Measurements from ENCODE around the gene GAS6.
"Not testable (repeated sequence)": the region's sequence is repeated elsewhere in the genome, so short reads cannot be mapped to it uniquely, and the experiment has no call there.

The GAS6 gene

DNA sequence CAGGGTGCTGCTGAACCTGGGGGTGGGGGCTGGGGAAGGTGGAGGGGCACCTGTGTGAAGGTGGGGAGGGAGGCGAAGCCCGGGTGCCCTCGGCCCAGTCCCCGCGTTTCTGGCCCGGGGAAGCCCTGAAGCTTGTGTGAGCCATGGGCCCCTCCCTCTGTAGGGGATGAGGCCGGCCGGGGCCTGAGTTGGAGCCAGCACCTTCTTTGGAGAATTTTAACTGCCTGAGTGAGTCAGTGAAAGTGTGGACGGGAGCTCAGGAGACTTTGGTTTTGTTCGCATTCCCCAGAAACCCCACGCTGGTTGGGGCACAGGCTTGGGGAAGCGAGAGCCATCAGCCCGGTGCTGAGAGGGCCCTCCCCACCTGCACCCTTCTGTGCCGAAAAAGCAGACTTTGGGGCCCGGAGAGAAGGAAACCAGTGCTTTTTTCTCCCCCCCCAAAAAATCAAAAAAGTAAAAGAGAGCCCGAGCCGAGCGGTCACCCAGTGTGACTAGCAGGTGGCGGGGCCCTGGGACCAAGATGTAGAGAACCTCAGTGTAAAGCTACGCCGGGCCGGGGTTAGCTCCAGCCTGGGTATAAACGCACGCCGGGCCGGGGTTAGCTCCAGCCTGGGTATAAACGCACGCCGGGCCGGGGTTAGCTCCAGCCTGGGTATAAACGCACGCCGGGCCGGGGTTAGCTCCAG is 59.7 kb downstream of the GAS6 start:
- no peak for DNase-seq

DNA sequence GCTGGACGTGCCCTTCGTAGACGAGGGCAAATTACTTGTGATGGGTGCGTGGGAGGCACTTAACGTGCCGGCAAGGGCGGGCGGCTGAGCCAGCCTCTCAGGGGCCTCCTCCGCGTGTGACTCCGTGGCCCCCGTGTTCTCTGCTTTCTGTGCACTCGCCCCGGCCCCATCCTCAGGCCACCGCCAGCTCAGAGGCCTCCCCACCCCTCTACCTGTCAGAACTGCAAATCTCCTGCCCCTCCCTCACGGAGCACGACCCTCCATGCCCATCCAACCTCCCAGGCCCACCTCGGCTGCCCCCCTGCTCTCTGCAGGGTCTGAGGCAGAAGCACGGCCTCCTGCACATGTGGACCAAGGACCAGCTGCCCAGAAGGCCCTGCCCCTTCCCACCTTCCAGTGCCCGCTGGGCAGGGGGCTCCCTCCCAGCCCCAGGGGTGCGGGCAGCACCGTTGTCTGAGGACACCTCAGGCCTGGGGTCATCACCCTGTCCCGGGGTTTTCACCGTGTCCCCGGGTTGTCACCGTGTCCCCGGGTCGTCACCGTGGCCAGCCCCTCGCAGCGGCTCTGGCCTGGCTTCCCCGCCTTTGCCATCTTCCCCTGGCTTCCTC is 60.4 kb downstream of the GAS6 start:
- DNase-seq, result peak; percentile 17

DNA sequence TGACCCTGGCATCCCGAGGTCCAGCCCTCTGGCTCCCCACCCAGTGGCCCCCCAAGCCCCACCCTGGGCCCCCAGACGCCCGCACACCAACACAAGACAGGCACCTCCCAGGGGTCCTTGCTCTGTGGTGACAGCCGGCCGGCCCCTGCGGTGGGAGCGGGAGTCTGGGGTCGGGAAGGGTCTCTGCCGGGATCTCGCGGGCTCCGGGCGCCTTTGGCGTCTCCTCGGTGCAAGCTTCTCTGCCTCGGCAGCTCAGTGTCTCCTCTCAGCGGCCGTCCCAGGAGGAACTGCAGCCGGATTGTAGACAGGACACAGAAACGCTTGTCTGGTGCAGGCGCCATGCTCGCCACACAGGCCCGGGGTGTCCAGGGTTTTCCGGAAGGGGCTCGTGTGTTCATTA is 61.1 kb downstream of the GAS6 start:
- DNase-seq, result peak; percentile 31

DNA sequence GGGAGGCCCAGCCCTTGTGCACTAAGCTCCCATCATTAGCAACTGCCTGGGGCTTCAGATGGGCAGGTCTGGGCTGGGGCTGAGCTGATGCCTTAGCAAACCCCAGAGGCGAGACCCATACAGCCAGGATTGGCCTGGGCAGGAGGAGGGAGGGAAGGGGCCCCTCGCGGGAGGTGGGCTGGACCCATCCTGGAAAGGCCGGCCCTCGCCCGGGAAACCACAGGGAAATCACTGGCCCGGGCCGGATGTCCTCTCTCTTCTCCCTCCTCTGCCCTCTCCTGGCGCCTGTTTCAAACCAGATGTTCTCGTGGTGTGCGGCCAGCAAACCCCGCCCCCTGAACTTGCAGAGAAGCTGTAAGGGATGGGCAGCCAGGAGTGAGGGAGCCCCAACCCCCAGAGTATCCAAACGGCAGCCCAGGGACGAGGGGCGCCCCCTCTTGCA is 61.8 kb downstream of the GAS6 start:
- peak; percentile 89 for DNase-seq

DNA sequence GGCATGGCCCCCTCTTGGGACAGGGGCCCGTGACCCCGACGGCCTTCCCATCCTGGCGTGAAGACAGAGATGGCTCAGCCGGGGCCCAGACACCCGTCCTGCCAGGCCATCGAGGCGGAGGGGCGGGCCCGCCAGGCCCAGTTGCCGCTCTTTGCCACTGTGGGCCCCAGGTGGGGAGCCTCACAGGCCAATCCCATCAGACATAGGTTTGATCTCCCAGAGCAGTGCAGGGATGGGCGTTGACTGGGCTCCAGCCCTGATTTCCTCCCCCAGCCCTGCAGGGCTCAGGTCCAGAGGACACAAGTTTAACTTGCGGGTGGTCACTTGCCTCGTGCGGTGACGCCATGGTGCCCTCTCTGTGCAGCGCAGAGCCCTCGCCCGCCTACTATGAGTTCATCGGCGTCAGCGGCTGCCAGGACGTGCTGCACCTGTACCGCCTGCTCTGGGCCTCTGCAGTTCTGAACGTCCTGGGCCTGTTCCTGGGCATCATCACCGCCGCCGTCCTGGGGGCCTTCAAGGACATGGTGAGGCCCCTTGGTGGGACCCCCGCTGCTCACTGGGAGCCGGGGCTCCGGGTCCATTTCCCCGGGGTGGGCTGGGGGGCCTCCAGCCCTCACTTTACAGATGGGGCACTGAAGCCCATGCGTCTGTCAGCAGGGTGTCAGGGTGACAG is 62.5 kb downstream of the GAS6 start:
- DNase-seq, result peak; percentile 15

DNA sequence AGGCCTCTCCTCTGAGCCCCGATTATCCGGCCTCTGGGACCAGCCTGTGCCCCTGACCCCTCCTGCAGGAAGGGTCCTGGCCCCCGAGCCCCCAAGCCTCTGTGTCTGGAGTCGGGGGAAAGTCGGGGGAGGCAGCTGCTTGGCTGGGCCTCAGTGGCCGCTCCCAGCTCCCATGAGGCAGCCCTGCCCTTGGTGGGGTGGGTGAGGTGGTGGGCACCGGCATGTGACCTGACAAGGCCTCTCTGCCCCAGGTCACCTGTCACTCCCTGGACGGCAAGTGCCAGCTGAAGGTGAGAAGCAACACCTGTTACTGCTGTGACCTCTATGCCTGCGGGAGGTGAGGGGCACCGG is 63.3 kb downstream of the GAS6 start:
- DNase-seq, result peak; percentile 27

DNA sequence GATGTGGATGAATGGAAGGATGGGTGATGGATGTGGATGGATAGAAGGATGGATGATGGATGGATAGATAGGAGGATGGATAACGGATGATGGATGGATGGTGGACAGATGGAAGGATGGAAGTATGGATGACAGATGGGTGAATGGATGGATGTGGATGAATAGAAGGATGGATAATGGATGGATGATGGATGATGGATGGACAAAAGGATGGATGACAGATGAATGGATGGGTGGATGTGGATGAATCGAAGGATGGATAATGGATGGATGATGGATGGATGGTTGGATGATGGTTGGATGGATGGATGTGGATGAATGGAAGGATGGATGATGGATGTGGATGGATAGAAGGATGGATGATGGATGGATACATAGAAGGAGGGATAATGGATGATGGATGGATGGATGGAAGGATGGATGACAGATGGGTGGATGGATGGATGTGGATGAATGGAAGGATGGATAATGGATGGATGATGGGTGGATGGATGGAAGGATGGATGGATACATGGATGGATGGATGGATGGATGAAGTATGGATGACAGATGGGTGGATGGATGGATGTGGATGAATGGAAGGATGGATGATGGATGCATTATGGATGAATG is 65.6 kb downstream of the GAS6 start:
- no peak for DNase-seq

DNA sequence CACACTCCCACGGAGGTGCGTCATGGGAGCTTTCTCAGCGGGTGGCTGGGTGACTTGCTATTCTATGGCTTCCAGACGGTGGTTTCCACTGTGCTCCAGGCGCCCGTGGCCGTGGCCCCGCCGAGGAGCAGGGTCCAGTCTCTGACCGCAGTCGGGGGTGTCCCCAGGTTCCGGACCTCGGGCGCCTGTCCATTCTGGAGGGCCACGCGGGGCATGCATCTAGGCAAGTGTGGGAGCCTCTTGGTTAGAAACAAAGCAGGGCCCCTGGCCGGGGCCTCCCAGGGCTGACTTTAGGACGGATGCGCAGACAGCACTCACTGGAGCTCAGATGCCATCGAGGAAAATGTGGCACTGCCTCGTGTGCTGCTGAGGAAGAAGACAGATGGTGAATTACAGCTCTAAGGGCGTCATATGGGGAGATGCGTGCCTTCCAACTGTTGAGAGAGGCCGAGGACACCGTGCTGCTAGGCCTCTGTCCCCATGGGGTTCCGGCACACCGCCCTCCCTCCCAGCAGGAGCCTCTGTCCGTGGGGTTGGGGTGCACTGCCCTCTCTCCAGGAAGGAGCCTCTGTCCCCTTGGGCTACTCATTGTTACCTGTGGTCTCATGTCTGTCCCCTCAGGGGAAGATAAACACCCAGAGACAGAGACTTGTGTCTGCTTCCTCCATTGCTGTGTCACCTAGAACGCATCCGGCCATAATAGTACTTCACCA is 66.8 kb downstream of the GAS6 start:
- no peak for DNase-seq

DNA sequence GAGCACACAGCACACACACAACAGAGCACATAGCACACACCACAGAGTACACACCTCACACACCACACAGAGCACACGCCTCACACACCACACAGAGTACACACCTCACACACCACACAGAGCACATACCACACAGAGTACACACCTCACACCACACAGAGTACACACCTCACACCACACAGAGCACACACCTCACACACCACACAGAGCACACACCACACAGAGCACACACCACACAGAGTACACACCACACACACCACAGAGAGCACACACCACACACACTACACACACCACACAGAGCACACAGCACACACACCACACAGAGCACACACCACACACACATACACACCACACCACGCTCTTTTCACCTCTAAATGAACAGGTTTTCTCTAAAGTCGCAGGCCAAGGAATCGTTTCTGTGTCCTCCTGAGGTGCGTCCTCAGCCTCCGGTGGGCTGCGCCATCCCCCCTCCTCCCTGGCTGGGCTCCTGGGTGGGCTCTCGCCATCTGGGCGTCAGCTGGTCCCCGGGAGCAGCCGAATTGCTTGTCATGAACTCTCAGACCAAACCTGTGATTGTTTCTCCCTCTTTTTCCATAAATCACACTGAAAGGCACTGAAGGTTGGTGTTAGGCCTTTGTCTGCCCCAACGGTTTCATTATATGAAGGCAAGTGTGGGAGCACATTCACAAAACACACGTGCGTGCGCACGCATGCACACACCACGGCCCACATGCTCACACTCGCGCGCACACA is 67.5 kb downstream of the GAS6 start:
- DNase-seq, result no peak

DNA sequence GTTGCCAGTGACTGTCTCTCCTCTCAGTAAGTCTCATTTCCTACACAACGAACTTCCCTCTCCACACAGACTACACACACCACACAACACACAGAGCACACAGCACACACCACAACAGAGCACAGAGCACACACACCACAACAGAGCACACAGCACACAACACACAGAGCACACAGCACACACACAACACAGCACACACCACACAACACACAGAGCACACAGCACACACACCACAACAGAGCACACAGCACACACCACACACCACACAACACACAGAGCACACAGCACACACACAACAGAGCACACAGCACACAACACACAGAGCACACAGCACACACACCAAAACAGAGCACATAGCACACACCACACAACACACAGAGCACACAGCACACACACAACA is 68.5 kb downstream of the GAS6 start:
- DNase-seq, result not testable (repeated sequence)

DNA sequence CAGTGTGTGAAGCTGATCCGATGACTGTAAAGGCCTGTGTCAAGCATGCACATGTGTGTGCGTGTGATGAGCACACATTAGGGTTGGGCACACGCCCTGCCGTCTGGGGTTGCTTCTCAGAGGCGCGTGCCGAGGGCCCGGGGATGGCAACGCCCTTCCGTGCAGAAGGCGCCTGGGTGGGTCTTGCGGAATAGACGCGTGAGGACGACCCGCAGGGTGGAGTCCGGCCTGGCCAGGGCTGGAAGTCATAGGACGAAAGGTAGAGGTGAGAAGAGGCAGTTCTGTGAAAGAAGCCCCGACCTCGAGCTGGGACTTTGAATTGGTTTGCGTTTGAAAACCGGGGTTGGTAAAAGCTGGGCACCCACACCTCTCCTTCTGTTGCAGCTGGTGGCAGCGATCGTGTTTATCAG is 69.1 kb downstream of the GAS6 start:
- no peak for DNase-seq

DNA sequence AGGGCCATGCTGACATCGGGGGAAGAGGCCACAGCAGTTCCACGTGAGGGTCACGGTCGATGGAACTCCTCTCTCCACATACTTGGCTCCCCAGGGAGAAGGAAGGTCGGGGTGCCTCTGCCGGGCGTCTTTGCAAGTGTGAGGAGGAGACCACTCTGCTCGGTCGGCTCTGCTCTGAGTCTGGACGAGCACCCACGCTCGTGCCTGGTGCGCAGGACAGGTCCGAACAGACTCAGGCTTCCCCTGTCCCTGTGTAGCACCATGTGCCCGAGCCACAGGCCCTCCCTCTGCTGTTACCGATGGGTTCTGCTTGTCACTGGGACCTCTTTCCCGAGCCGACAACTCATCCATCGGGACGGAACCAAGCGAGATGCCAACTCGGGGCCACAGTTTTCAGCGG is 69.8 kb downstream of the GAS6 start:
- no peak for DNase-seq

DNA sequence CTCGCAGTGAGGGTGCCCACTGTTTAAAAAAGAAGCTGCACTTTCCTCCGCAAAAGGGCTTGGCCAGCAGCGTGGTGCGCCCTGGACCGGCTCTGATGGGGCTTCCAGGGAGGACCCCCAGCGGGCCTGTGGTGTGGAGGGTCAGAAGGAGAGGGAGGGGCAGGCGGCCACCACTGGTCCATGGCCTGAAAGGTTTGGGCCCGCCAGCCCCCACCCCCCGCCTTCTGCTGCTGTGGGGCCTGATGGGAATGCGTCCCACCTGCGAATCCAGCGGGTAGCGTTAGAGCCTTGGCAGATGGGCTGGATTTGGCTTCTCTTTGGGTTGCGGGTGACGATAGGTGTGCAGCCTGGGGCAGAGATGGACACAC is 70.2 kb downstream of the GAS6 start:
- no peak for DNase-seq

DNA sequence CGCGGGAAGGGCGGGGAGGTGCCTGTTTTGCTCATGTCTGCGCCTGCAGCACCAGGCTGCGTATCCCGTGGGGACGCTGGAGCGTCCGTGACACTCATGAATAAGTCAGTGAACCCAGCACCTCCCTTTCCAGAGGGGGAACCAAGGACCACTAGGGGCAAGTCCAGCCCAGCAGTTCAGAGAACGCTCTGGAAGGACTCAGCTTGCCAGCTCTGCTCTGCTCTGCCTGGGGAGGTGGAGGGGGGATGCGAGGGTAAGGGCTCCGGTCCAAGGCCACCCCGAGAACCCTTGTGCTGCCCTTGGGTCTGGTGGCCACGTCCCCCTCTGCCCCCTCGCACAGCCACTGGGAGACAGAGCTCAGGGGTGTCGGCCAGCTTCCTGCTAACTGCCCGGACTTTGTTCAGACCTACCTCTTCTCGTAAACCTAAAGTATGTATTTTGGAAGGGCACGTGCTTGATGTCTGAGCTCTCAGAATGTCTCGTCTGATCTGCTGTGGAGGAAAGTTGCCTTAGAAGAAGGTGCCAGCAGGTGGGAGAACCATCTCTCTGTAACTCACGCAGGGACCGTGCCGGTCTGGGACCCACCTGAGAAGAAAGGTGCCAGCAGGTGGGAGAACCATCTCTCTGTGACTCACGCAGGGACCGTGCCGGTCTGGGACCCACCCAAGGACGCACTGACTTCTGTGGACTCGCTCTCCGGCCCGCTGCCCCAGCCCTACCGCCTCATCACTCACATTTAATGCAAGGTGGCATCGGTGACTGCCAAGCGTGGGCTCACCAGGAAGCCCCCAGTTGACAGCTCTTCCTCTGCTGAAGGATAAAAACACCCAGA is 70.8 kb downstream of the GAS6 start:
- DNase-seq, result no peak

DNA sequence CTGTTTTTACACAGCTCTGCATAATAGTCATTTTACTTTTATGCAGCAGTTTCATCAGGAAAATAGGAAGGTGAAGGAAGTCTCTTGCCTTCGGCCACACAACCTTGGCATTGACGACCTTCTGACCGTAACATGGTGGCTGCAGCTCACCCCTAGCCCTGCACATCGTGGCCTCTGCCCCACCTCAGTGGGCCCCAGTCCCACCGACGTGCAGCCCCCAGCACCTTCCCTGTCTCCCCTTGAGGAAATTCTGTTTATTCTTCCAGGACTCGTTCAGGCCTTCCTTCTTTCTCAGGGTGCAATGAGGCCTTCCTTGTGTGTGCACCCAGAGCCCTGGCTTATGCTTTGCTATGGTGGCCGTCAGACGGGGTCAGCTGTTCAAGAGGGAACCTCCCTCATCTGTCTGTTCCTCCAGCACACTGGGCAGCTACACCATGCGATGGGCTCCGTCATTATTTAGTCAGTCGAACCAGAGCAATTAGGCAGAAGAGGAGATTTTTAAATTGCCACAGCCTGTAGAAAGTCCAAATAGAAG is 71.6 kb downstream of the GAS6 start:
- no peak for DNase-seq

DNA sequence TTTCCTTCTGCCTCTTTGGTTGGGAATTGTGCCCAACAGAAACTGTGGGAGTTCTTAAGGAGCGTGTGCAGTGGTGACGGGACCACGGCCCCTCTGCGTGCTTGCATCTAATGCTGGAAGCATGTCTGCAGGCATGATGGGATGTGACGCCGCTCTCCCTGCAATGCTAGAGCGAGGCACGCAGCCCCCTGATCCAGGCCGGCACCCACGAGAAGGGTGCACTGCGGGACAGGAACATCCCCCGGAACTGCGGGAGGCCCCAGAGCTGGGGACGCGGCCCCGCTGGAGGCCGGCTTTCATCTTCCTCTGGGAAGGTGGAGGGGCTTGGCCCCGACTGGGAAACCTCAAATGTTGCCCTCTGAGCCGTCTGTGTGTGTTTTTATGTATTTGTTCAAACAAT is 72.1 kb downstream of the GAS6 start:
- no peak for DNase-seq

DNA sequence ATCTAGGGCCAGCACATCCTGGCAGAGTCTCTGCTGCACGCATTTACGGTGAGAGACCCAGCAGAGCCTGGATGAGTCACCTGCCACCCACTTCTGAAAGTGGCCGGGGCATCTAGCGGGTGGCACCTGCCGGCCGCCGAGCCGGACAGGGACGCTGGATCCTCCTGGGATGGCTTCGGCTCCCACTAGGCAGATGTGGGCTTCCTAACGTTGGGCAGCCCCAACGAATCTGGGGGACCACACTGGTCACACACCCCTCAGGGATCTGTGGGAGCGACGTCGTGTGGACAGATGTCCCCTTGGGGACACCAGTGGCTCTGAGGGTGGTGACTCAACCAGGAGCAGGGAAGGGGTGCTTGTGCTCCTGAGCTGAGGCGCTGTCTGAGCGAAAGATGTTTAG is 72.7 kb downstream of the GAS6 start:
- no peak for DNase-seq

DNA sequence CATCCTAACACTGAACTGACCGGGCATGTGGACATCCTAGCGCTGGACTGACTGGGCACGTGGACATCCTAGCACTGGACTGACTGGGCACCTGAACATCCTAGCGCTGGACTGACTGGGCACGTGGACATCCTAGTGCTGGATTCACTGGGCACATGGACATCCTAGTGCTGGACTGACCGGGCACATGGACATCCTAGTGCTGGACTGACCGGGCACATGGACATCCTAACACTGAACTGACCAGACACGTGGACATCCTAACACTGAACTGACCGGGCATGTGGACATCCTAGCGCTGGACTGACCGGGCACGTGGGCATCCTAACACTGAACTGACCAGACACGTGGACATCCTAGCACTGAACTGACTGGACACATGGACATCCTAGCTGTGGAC is 73.9 kb downstream of the GAS6 start:
- not testable (repeated sequence) for DNase-seq

DNA sequence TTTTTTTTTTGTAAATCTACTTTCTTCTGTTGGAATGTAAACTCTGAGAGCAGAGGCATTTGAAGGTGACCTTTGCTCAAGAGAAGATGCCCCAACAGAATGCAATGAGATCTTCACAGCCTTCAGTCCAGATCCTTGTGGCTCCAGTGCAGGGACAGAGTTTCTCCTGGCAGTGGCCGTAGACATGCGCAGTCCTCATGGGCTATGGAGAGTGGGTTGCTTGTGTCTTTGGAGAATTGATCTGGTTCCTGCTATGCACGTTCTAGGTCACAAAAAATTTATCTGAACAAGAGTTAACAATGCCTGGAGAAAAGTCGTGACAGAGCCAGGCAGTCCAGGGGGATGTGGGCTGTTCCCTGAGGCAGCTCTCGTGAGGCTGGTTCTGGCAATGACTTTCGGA is 74.7 kb downstream of the GAS6 start:
- DNase-seq, result no peak

DNA sequence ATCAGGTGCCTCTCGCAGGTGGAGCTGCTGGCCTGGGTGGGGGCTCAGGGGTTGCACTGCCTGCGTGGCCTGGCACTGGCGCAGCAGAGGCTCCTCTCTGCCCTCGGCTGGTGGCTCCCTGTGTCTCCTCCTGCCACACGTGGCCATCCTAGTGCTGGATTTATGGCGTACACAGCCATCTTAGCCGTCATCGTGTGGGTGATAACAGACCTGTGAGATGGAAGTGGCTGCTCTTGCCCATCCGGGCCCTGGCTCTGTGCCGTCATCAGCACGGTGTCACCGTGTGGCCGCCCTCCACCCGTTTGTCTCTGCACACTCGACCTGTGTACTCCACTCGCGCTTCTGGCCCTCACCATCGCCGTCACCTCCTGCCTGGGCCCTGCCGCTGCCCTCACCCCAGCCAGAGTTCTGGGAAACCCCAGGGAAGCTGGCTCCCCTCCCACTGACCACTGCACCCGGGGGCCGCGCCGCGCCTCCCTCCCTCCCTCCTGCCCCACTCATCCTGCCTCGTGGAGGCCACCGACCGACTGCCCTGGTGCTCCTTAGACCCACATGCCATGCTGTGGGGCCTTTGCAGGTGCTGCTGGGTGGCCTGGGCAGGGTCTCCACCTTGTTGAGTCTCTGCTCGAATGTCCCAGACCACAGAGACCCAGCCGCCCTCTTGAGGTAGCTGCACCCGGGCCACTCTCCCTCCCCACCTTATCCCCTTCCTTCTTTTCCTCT is 75.3 kb downstream of the GAS6 start:
- DNase-seq, result no peak

DNA sequence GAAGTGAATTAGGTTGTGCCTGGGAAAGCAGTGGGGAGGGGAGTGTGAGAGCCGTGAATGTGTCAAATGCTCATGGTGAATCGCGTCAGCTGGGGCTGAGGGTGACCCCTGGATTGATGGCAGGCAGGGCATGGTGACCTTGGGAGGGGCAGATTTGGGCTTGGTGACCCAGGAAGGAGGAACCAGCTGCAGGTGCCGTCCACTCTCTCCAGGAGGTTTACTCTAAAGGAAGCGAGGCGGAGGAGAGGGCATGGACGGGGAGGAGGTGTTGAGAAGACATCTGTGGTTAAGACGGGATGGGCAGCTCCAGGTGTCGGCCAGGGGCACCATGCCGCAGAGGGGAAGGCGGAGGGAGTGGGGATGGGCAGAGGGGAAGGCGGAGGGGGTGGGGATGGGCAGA is 76.2 kb downstream of the GAS6 start:
- DNase-seq, result no peak
